Neural cell (in vitro differentiated cells): ENCODE results near the gene MUSTN1. TPM values are rescaled to one million over a fixed set of nuclear protein-coding genes. Genes with fewer than 3 reads are reported as not detected.

ENCODE experiments used
- H2AFZ ChIP-seq: fragments of 200-600, 300-800 bp; sonication (generic), shearing (Covaris generic); 2 replicates; pipeline ENCODE4 v1.6.0; 2014; ENCODE audit warnings: low read depth, mild to moderate bottlenecking, antibody characterized with exemption, low read length, moderate library complexity
- H3F3A ChIP-seq: fragments of 200-600 bp; shearing (Covaris generic); 2 replicates; pipeline ENCODE4 v1.6.1; 2016; ENCODE audit warnings: mild to moderate bottlenecking, moderate library complexity, mixed read lengths, antibody characterized with exemption, low read length; ENCODE audit not compliant: insufficient read depth, poor library complexity, severe bottlenecking
- H3K27ac ChIP-seq: fragments of 200-600, 300-800 bp; sonication (generic), shearing (Covaris generic); 2 replicates; pipeline ENCODE4 v1.5.1; 2014; ENCODE audit warnings: mild to moderate bottlenecking, low read length, moderate library complexity
- H3K27me3 ChIP-seq: fragments of 300-800, 200-600 bp; sonication (generic), shearing (Covaris generic); 2 replicates; pipeline ENCODE4 v1.6.0; 2014; ENCODE audit warnings: mild to moderate bottlenecking, low read depth, low read length, moderate library complexity; ENCODE audit not compliant: insufficient read depth
- H3K36me3 ChIP-seq: fragments of 300-800, 200-600 bp; sonication (generic), shearing (Covaris generic); 2 replicates; pipeline ENCODE4 v1.5.1; 2014; ENCODE audit warnings: mild to moderate bottlenecking, antibody characterized with exemption, low read length, moderate library complexity; ENCODE audit not compliant: insufficient read depth
- H3K4me2 ChIP-seq: fragments of 300-800, 200-600 bp; sonication (generic), shearing (Covaris generic); 2 replicates; pipeline ENCODE4 v1.6.0; 2014; ENCODE audit warnings: mild to moderate bottlenecking, low read length
- H3K4me3 ChIP-seq: fragments of 300-800, 200-600 bp; sonication (generic), shearing (Covaris generic); 2 replicates; pipeline ENCODE4 v1.5.1; 2014; ENCODE audit warnings: mild to moderate bottlenecking, low read length, moderate library complexity
- H3K79me2 ChIP-seq: fragments of 200-600 bp; shearing (Covaris generic); replicated peaks from 2 replicates; pipeline ENCODE4 v1.6.0; 2014; ENCODE audit warnings: mild to moderate bottlenecking, low read length, moderate library complexity; ENCODE audit not compliant: insufficient read depth
- H3K9ac ChIP-seq: fragments of 300-800, 200-600 bp; sonication (generic), shearing (Covaris generic); 2 replicates; pipeline ENCODE4 v1.6.1; 2016; ENCODE audit warnings: mild to moderate bottlenecking, low read length, mixed read lengths
- H3K9me2 ChIP-seq: fragments of 200-600 bp; shearing (Covaris generic); 2 replicates; pipeline ENCODE4 v1.6.1; 2016; ENCODE audit warnings: mild to moderate bottlenecking, low read length, mixed read lengths; ENCODE audit not compliant: insufficient read depth
- H3K9me3 ChIP-seq: fragments of 200-600, 300-800 bp; sonication (generic), shearing (Covaris generic); 2 replicates; pipeline ENCODE4 v1.6.1; 2016; ENCODE audit warnings: mild to moderate bottlenecking, mixed run types, low read length, moderate library complexity, mixed read lengths
- H4K20me1 ChIP-seq: fragments of 200-600 bp; shearing (Covaris generic); 2 replicates; pipeline ENCODE4 v1.6.1; 2016; ENCODE audit warnings: mild to moderate bottlenecking, mixed run types; ENCODE audit not compliant: insufficient read depth
- EP300 ChIP-seq: fragments of 450-650 bp; conservative IDR thresholded peaks from 2 replicates; pipeline ENCODE4 v1.6.1; 2014; ENCODE audit warnings: antibody characterized with exemption, mild to moderate bottlenecking, moderate library complexity; ENCODE audit not compliant: poor library complexity, severe bottlenecking
- EZH2 ChIP-seq: fragments of 200-600, 300-800 bp; shearing (Covaris generic), sonication (generic); IDR thresholded peaks from 2 replicates; pipeline ENCODE4 v1.6.1; 2014; ENCODE audit warnings: antibody characterized with exemption, low read length, borderline replicate concordance, mild to moderate bottlenecking; ENCODE audit not compliant: insufficient read depth, poor library complexity, severe bottlenecking
- MXI1 ChIP-seq: fragments of 450-650 bp; conservative IDR thresholded peaks from 2 replicates; pipeline ENCODE4 v1.6.1; 2014; ENCODE audit warnings: antibody characterized with exemption, mild to moderate bottlenecking; ENCODE audit not compliant: poor library complexity, severe bottlenecking
- POLR2AphosphoS5 ChIP-seq: IDR thresholded peaks from 2 replicates; pipeline ENCODE4 v1.6.1; 2012
- RAD21 ChIP-seq: fragments of 450-650 bp; conservative IDR thresholded peaks from 2 replicates; pipeline ENCODE4 v1.6.1; 2014; ENCODE audit warnings: antibody characterized with exemption, mild to moderate bottlenecking, moderate library complexity
- SMC3 ChIP-seq: fragments of 450-650 bp; conservative IDR thresholded peaks from 2 replicates; pipeline ENCODE4 v1.6.1; 2014; ENCODE audit warnings: antibody characterized with exemption, mild to moderate bottlenecking, moderate library complexity; ENCODE audit not compliant: poor library complexity
- TAF1 ChIP-seq: IDR thresholded peaks from 2 replicates; pipeline ENCODE4 v1.6.1; 2012; ENCODE audit warnings: low read depth
- polyA plus RNA-seq: library from polyadenylated mRNA; depleted of rRNA; stranded (reverse); fragments of >200 nt; gene quantifications from 2 replicates; pipeline ENCODE4 v1.2.3, GENCODE V29; 2014
- TF ChIP-seq, protein P1 (sequence below): IDR thresholded peaks from 2 replicates; pipeline ENCODE4 v1.6.1; 2012; ENCODE audit warnings: borderline replicate concordance
- TF ChIP-seq, protein P2 (sequence below): fragments of 450-650 bp; IDR thresholded peaks from 2 replicates; pipeline ENCODE4 v1.5.1; 2014; ENCODE audit warnings: antibody characterized with exemption, mild to moderate bottlenecking, moderate library complexity; ENCODE audit not compliant: poor library complexity, severe bottlenecking

The MUSTN1 gene
- polyA plus RNA-seq, 1 donor from 2014 or later: not detected

DNA sequence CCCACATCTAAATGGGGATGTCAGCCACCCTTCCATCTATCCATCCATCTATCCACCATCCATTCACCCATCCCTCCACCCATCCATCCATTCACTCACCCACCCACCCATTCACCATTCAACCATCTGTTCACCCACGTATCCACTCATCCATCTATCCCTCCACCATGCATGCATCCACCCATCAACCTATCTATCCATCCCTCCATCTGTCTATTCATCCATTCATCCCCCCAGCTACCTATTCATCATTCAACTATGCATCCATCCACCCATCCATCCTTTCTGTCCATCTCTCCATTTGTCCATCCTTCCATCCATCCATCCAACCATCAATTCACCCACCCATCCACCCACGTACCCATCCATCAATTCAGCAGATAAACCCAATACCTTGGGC is 25.7 kb downstream of the MUSTN1 start:
- H3K9me3 ChIP-seq: no peaks in the 10 kb centered on the region
- H3K4me3 ChIP-seq: no peak overlapping the region
- TF ChIP-seq EZH2 (no peak), TAF1 (no peak), SMC3 (no peak), RAD21 (no peak), MXI1 (no peak), POLR2AphosphoS5 (no peak), EP300 (no peak)
- TF ChIP-seq, protein P1, sequence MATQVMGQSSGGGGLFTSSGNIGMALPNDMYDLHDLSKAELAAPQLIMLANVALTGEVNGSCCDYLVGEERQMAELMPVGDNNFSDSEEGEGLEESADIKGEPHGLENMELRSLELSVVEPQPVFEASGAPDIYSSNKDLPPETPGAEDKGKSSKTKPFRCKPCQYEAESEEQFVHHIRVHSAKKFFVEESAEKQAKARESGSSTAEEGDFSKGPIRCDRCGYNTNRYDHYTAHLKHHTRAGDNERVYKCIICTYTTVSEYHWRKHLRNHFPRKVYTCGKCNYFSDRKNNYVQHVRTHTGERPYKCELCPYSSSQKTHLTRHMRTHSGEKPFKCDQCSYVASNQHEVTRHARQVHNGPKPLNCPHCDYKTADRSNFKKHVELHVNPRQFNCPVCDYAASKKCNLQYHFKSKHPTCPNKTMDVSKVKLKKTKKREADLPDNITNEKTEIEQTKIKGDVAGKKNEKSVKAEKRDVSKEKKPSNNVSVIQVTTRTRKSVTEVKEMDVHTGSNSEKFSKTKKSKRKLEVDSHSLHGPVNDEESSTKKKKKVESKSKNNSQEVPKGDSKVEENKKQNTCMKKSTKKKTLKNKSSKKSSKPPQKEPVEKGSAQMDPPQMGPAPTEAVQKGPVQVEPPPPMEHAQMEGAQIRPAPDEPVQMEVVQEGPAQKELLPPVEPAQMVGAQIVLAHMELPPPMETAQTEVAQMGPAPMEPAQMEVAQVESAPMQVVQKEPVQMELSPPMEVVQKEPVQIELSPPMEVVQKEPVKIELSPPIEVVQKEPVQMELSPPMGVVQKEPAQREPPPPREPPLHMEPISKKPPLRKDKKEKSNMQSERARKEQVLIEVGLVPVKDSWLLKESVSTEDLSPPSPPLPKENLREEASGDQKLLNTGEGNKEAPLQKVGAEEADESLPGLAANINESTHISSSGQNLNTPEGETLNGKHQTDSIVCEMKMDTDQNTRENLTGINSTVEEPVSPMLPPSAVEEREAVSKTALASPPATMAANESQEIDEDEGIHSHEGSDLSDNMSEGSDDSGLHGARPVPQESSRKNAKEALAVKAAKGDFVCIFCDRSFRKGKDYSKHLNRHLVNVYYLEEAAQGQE: no peak
- TF ChIP-seq, protein P2, sequence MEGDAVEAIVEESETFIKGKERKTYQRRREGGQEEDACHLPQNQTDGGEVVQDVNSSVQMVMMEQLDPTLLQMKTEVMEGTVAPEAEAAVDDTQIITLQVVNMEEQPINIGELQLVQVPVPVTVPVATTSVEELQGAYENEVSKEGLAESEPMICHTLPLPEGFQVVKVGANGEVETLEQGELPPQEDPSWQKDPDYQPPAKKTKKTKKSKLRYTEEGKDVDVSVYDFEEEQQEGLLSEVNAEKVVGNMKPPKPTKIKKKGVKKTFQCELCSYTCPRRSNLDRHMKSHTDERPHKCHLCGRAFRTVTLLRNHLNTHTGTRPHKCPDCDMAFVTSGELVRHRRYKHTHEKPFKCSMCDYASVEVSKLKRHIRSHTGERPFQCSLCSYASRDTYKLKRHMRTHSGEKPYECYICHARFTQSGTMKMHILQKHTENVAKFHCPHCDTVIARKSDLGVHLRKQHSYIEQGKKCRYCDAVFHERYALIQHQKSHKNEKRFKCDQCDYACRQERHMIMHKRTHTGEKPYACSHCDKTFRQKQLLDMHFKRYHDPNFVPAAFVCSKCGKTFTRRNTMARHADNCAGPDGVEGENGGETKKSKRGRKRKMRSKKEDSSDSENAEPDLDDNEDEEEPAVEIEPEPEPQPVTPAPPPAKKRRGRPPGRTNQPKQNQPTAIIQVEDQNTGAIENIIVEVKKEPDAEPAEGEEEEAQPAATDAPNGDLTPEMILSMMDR: no peak
- no peak overlapping the region for H3K9ac ChIP-seq
- no peak overlapping the region for H3K4me2 ChIP-seq
- H3K36me3 ChIP-seq: no peaks in the 10 kb centered on the region
- no peaks in the 10 kb centered on the region for H3K27me3 ChIP-seq
- no peaks in the 10 kb centered on the region for H3K9me2 ChIP-seq
- H3F3A ChIP-seq: no peaks in the 10 kb centered on the region
- no peaks in the 10 kb centered on the region for H4K20me1 ChIP-seq
- H3K79me2 ChIP-seq: no peaks in the 10 kb centered on the region
- no peak overlapping the region for H2AFZ ChIP-seq
- H3K27ac ChIP-seq: no peak overlapping the region

DNA sequence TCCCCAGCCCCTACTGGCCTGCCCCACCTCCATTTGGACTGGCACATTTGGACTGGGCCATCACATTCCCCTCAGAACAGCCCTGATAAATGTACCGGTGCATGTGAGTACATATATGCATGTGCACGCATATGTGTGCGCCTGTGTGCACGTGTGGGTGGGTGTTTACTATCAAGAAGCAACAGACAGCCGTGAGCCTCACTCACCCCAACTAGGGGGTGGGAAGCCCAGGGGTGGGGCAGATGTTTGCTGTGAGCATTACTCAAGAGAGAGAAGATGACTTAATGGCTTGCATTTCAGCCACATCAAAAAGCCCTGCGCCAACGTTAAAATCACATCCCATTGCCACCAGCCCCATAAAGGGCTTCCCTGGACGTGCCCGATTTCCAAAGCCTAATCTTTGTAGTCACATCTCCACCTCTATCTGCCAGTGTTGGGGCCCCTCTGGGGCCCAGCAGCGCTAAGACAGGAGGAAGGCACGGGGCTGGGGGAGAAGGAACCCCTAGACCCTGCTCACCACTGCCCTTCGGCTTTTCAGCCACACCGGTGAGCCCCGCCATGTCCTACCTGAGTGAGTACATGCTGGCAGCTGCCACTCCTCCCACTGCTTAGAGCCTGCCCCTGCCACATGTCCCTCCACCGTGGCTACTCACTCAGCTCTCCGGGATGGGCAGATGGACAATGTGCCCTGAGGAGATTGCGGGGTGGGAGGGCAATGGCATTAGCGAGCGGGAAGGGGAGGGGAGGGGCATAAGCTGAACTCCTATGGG is 29.4 kb downstream of the MUSTN1 start:
- no peak overlapping the region for H3K4me3 ChIP-seq
- no peak overlapping the region for H3K27ac ChIP-seq
- TF ChIP-seq, protein P1: no peak
- no peak for TF ChIP-seq POLR2AphosphoS5
- TF ChIP-seq EZH2: no peak
- TF ChIP-seq SMC3: no peak
- no peak for TF ChIP-seq MXI1
- no peak for TF ChIP-seq TAF1
- TF ChIP-seq RAD21: no peak
- TF ChIP-seq EP300: no peak
- TF ChIP-seq, protein P2: no peak
- H3K9me2 ChIP-seq: no peaks in the 10 kb centered on the region
- H4K20me1 ChIP-seq: no peaks in the 10 kb centered on the region
- no peak overlapping the region for H3K4me2 ChIP-seq
- H3K27me3 ChIP-seq: no peaks in the 10 kb centered on the region
- no peaks in the 10 kb centered on the region for H3K36me3 ChIP-seq
- no peak overlapping the region for H3K9ac ChIP-seq
- no peak overlapping the region for H2AFZ ChIP-seq
- no peaks in the 10 kb centered on the region for H3K9me3 ChIP-seq
- no peaks in the 10 kb centered on the region for H3F3A ChIP-seq
- no peaks in the 10 kb centered on the region for H3K79me2 ChIP-seq
